HepG2 (cell line): ENCODE results near the gene SAMD8. TPM values are rescaled to one million over a fixed set of nuclear protein-coding genes. Genes with fewer than 3 reads are reported as not detected.

Source experiments
- ARHGAP35 ChIP-seq: sonication (generic); formaldehyde crosslinking; IDR thresholded peaks from 2 replicates; pipeline ENCODE4 v1.9.0; 2022; ENCODE audit warnings: mild to moderate bottlenecking, inconsistent platforms, moderate library complexity, missing genetic modification reagents, borderline replicate concordance
- CBX2 ChIP-seq, 2 experiments: fragments of 200-600 bp in 1 of 2; sonication (generic); formaldehyde crosslinking in 1 of 2; IDR thresholded peaks; 2 replicates each; pipeline versions ENCODE4 v1.7.0 to v1.8.1; 2018 to 2022; ENCODE audit warnings: low read depth in 2 of 2, low read length in 1 of 2, mild to moderate bottlenecking in 1 of 2, missing genetic modification reagents in 1 of 2
- GATAD2A ChIP-seq: IDR thresholded peaks from 2 replicates; pipeline ENCODE4 v1.6.1; 2016
- GFI1 ChIP-seq: sonication (generic); formaldehyde crosslinking; IDR thresholded peaks from 2 replicates; pipeline ENCODE4 v1.5.0; 2020; ENCODE audit warnings: missing genetic modification reagents, mild to moderate bottlenecking, borderline replicate concordance
- HMGA1 ChIP-seq: sonication (generic); formaldehyde crosslinking; conservative IDR thresholded peaks from 2 replicates; pipeline ENCODE4 v1.4.0; 2020; ENCODE audit warnings: missing genetic modification reagents
- RFX5 ChIP-seq: IDR thresholded peaks from 2 replicates; pipeline ENCODE4 v1.6.1; 2011; ENCODE audit warnings: low read depth, low read length, improper control_type of control experiment
- SAFB2 ChIP-seq: sonication (generic); formaldehyde crosslinking; IDR thresholded peaks from 2 replicates; pipeline ENCODE4 v1.5.1; 2020; ENCODE audit warnings: missing genetic modification reagents, low read depth, mild to moderate bottlenecking, borderline replicate concordance
- SP1 ChIP-seq, 2 experiments: fragments of 450-650 bp in 1 of 2; sonication (generic) in 1 of 2; formaldehyde crosslinking in 1 of 2; IDR thresholded peaks; 2 replicates each; pipeline versions ENCODE4 v1.4.0 to v1.6.1; 2016 to 2020; ENCODE audit warnings: missing genetic modification reagents in 1 of 2
- TAF1 ChIP-seq: sonication (generic); formaldehyde crosslinking; IDR thresholded peaks from 2 replicates; pipeline ENCODE4 v1.4.0; 2020; ENCODE audit warnings: missing genetic modification reagents
- ZNF180 ChIP-seq: sonication (generic); formaldehyde crosslinking; IDR thresholded peaks from 2 replicates; pipeline ENCODE4 v1.4.0; 2020; ENCODE audit warnings: low read depth, missing genetic modification reagents, borderline replicate concordance
- ZNF235 ChIP-seq: sonication (generic); formaldehyde crosslinking; IDR thresholded peaks from 2 replicates; pipeline ENCODE4 v1.8.1; 2023; ENCODE audit warnings: mild to moderate bottlenecking, missing genetic modification reagents, borderline replicate concordance
- ZNF432 ChIP-seq: sonication (generic); formaldehyde crosslinking; IDR thresholded peaks from 2 replicates; pipeline ENCODE4 v1.5.0; 2020; ENCODE audit warnings: missing genetic modification reagents, mild to moderate bottlenecking, borderline replicate concordance
- ZNF468 ChIP-seq: sonication (generic); formaldehyde crosslinking; IDR thresholded peaks from 2 replicates; pipeline ENCODE4 v1.8.0; 2022; ENCODE audit warnings: mild to moderate bottlenecking, moderate library complexity, missing genetic modification reagents
- ZNF543 ChIP-seq: sonication (generic); formaldehyde crosslinking; IDR thresholded peaks from 2 replicates; pipeline ENCODE4 v1.4.0; 2020; ENCODE audit warnings: mild to moderate bottlenecking, missing genetic modification reagents
- ZNF614 ChIP-seq: IDR thresholded peaks from 2 replicates; pipeline ENCODE4 v1.6.1; 2018; ENCODE audit warnings: missing biosample characterization, missing genetic modification reagents, inconsistent platforms, borderline replicate concordance
- ZNF670 ChIP-seq: sonication (generic); formaldehyde crosslinking; IDR thresholded peaks from 2 replicates; pipeline ENCODE4 v1.8.0; 2022; ENCODE audit warnings: mild to moderate bottlenecking, missing genetic modification reagents, borderline replicate concordance
- ZSCAN22 ChIP-seq: sonication (generic); formaldehyde crosslinking; IDR thresholded peaks from 2 replicates; pipeline ENCODE4 v1.4.0; 2020; ENCODE audit warnings: mild to moderate bottlenecking, missing genetic modification reagents
- polyA plus RNA-seq, 8 experiments: library from polyadenylated mRNA; depleted of rRNA in 3 of 8; stranded (reverse) in 7 of 8; unstranded in 1 of 8; fragments of >200 nt; fragmentation: Illumina TruSeq in 4 of 8; extraction: Trizol in 4 of 8; gene quantifications; 2 replicates each; pipeline versions ENCODE4 v1.2.1 to v1.2.3, GENCODE V29; 2011 to 2016; ENCODE audit warnings: low read depth in 4 of 8, missing spikeins in 1 of 8, mixed read lengths in 1 of 8; ENCODE audit not compliant: insufficient read depth in 1 of 8
- total RNA-seq, 5 experiments: library from RNA; depleted of rRNA; stranded (reverse); fragments of >200 nt; fragmentation: Illumina TruSeq; extraction: Trizol; gene quantifications; 2 replicates each; pipeline ENCODE4 v1.2.3, GENCODE V29; 2016; ENCODE audit warnings: low read depth in 1 of 5
- TF ChIP-seq, protein P1 (sequence below): sonication (generic); formaldehyde crosslinking; IDR thresholded peaks from 2 replicates; pipeline ENCODE4 v1.5.0; 2020; ENCODE audit warnings: mild to moderate bottlenecking, missing genetic modification reagents, moderate library complexity
- TF ChIP-seq, protein P2 (sequence below), 2 experiments: fragments of 450-650 bp in 1 of 2; sonication (generic) in 1 of 2; formaldehyde crosslinking in 1 of 2; IDR thresholded peaks; 2 replicates each; pipeline versions ENCODE4 v1.6.1 to v1.8.0; 2016 to 2022; ENCODE audit warnings: antibody characterized with exemption in 1 of 2, mild to moderate bottlenecking in 1 of 2, missing genetic modification reagents in 1 of 2

SAMD8 gene
- total and polyA plus RNA-seq, 2 of the 13 experiments (the other 11 are each of a cell fraction or from before 2014, with no cell fraction given), result 10.4 to 13.2 TPM

DNA sequence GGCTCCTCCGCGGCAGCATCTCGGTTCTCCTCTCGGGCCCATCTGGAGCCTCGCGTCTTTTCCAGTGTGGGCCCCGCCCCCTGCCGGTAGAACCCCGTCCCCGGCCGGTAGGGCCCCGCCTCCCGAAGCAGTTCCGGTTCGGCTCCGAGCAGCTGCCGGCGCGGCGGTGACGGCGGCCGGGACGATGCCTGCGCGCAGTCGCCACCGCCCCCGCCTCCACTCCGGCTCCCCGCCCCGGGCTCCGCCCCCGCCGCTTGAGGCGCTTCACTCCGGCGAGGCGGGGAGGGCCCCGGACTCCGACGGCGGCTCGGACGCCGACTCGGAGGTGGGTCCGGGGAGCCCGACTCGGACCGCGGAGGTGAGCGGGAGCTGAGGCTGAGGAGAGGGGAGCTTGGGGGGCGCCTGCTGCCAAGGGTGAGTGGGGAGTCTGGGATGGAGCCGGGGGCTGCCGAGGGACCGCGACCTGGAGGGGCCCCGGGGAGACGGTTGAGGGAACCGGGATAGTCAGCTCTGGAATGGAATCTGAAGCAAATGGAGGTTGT, at the start of gene SAMD8 (continued):
- TF ChIP-seq ZNF468 (CRISPR knock-in tag), result no peak
- peak; percentile 24; the same call in 1 of the 2 replicates for TF ChIP-seq GATAD2A (CRISPR knock-in tag)
- no peak for TF ChIP-seq HMGA1 (CRISPR knock-in tag)
- TF ChIP-seq ARHGAP35 (CRISPR knock-in tag), result peak; percentile 28; the same call in 1 of the 2 replicates
- TF ChIP-seq, protein P1, sequence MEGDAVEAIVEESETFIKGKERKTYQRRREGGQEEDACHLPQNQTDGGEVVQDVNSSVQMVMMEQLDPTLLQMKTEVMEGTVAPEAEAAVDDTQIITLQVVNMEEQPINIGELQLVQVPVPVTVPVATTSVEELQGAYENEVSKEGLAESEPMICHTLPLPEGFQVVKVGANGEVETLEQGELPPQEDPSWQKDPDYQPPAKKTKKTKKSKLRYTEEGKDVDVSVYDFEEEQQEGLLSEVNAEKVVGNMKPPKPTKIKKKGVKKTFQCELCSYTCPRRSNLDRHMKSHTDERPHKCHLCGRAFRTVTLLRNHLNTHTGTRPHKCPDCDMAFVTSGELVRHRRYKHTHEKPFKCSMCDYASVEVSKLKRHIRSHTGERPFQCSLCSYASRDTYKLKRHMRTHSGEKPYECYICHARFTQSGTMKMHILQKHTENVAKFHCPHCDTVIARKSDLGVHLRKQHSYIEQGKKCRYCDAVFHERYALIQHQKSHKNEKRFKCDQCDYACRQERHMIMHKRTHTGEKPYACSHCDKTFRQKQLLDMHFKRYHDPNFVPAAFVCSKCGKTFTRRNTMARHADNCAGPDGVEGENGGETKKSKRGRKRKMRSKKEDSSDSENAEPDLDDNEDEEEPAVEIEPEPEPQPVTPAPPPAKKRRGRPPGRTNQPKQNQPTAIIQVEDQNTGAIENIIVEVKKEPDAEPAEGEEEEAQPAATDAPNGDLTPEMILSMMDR (CRISPR knock-in tag), result peak; percentile 43
- no peak for TF ChIP-seq CBX2 (IDR thresholded peaks at IDR 0.05; ENCODE audit: low read depth, low read length)
- no peak for TF ChIP-seq CBX2 (CRISPR knock-in tag; IDR thresholded peaks at IDR 0.05; ENCODE audit: low read depth)
- peak; percentile 33; the same call in 1 of the 2 replicates for TF ChIP-seq GFI1 (CRISPR knock-in tag)
- peak; percentile 71; the same call in 1 of the 2 replicates for TF ChIP-seq ZNF235
- TF ChIP-seq SP1 (IDR thresholded peaks at IDR 0.05), result no peak
- peak; percentile 69 for TF ChIP-seq SP1 (CRISPR knock-in tag; IDR thresholded peaks at IDR 0.05)
- no peak for TF ChIP-seq ZNF432 (CRISPR knock-in tag)
- no peak for TF ChIP-seq ZSCAN22
- TF ChIP-seq ZNF670 (CRISPR knock-in tag), result peak; percentile 55; the same call in 1 of the 2 replicates
- TF ChIP-seq RFX5, result no peak
- TF ChIP-seq ZNF543, result no peak
- TF ChIP-seq TAF1 (CRISPR knock-in tag), result peak; percentile 55; the same call in 1 of the 2 replicates
- TF ChIP-seq ZNF614 (CRISPR knock-in tag), result no peak
- TF ChIP-seq SAFB2 (CRISPR knock-in tag), result peak; percentile 60; the same call in 1 of the 2 replicates
- no peak for TF ChIP-seq ZNF180 (CRISPR knock-in tag)
- TF ChIP-seq, protein P2, sequence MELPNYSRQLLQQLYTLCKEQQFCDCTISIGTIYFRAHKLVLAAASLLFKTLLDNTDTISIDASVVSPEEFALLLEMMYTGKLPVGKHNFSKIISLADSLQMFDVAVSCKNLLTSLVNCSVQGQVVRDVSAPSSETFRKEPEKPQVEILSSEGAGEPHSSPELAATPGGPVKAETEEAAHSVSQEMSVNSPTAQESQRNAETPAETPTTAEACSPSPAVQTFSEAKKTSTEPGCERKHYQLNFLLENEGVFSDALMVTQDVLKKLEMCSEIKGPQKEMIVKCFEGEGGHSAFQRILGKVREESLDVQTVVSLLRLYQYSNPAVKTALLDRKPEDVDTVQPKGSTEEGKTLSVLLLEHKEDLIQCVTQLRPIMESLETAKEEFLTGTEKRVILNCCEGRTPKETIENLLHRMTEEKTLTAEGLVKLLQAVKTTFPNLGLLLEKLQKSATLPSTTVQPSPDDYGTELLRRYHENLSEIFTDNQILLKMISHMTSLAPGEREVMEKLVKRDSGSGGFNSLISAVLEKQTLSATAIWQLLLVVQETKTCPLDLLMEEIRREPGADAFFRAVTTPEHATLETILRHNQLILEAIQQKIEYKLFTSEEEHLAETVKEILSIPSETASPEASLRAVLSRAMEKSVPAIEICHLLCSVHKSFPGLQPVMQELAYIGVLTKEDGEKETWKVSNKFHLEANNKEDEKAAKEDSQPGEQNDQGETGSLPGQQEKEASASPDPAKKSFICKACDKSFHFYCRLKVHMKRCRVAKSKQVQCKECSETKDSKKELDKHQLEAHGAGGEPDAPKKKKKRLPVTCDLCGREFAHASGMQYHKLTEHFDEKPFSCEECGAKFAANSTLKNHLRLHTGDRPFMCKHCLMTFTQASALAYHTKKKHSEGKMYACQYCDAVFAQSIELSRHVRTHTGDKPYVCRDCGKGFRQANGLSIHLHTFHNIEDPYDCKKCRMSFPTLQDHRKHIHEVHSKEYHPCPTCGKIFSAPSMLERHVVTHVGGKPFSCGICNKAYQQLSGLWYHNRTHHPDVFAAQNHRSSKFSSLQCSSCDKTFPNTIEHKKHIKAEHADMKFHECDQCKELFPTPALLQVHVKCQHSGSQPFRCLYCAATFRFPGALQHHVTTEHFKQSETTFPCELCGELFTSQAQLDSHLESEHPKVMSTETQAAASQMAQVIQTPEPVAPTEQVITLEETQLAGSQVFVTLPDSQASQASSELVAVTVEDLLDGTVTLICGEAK (IDR thresholded peaks at IDR 0.05), result no peak
- TF ChIP-seq, protein P2 (CRISPR knock-in tag; IDR thresholded peaks at IDR 0.05), result no peak
